PC-9 (cell line): ENCODE data around the gene NEDD9.

Experiments used
- CTCF ChIP-seq: fragments of 200-600 bp; sonication (generic); conservative IDR thresholded peaks from 2 replicates; pipeline ENCODE4 v1.6.1; 2017; ENCODE audit warnings: mixed run types, antibody characterized with exemption, mild to moderate bottlenecking, moderate library complexity
- EZH2 ChIP-seq: fragments of 200-600 bp; sonication (generic); IDR thresholded peaks from 2 replicates; pipeline ENCODE4 v1.8.0; 2017; ENCODE audit warnings: antibody characterized with exemption, low read depth

DNA sequence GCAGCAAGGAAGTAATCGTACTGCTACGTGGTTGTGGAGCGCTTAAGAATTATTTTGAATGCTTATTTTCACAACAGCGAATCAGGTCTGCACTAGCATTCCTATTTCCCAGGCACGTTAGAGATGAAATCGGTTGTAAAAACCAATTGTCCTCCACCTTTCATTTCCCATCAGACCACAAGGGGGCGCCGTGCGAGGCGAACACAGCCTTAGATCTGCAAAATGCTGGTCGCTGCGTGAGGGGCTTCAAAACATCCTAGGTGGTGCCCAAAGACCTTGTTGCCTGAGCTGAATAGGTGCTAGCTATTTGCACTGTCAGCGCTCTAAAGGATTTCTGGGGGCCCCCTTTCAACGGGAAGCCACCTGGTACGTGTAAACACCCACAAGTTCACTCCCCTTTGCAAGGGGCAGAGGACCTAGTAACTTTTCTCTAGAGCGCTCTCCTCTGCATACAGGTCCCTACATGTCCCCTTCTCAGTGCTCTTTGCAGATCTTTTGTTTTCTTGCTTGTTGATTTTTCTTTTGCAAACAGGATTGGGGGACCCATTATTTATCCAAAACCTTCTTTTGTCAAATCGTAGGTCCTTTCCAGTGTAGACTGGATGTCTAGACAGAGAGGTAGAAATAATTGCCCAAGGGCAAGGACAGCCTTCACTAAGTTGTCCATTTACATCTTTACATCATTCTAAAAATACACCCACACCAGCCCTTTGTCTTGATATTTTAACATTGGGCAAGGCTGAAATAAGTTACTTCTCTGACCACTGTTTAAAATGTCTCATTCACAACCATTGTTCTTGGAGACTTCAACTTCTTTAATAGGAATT lies 59.8 kb downstream of the NEDD9 start:
- TF ChIP-seq CTCF, result peak; percentile 69
- TF ChIP-seq EZH2, result no peak
